ENCODE measurements around the gene PIK3R1. TPM values are rescaled to one million over a fixed set of nuclear protein-coding genes. Genes with fewer than 3 reads are reported as not detected.

The PIK3R1 gene
- total RNA-seq, 1 donor from 2014 or later: 89.7 TPM

- TF ChIP-seq CTCF (IDR thresholded peaks at IDR 0.05; ENCODE audit: unreplicated experiment): no peak
- H3K4me3 Mint-ChIP-seq (ENCODE audit: low read depth): peak overlapping the region; percentile 89
- no peaks in the 10 kb centered on the region for H3K27me3 Mint-ChIP-seq
- peaks cover 10% of the 10 kb centered on the region for H3K36me3 Mint-ChIP-seq (ENCODE audit: insufficient read depth)
- no peak for DNase-seq (ENCODE audit: low spot score, unreplicated experiment)
- peaks cover 64% of the 10 kb centered on the region for H3K4me1 Mint-ChIP-seq (ENCODE audit: low read depth)
- peak overlapping the region; percentile 95 for H3K27ac Mint-ChIP-seq
- H3K9me3 Mint-ChIP-seq (ENCODE audit: low read depth): no peaks in the 10 kb centered on the region
These were observed 72.0 kb downstream of the PIK3R1 start for GRCh38 chr5:68287631-68287975.

GRCh38 chr5:68287976-68288706 is 72.6 kb downstream of the PIK3R1 start:
- no peak for TF ChIP-seq CTCF (IDR thresholded peaks at IDR 0.05; ENCODE audit: unreplicated experiment)
- Mint-ChIP-seq H3K27me3 (no peaks in the 10 kb centered on the region), H3K4me1 (ENCODE audit: low read depth) (peaks cover 64% of the 10 kb centered on the region)

GRCh38 chr5:68288707-68289134 is 73.2 kb downstream of the PIK3R1 start:
- Mint-ChIP-seq H3K27me3 (no peaks in the 10 kb centered on the region), H3K36me3 (ENCODE audit: insufficient read depth) (peaks cover 7% of the 10 kb centered on the region), H3K27ac (peak overlapping the region; percentile 95), H3K4me1 (ENCODE audit: low read depth) (peaks cover 63% of the 10 kb centered on the region), H3K9me3 (ENCODE audit: low read depth) (no peaks in the 10 kb centered on the region), H3K4me3 (ENCODE audit: low read depth) (peak overlapping the region; percentile 89)
- DNase-seq (ENCODE audit: low spot score, unreplicated experiment): no peak
- TF ChIP-seq CTCF (IDR thresholded peaks at IDR 0.05; ENCODE audit: unreplicated experiment): no peak

More at GRCh38 chr5:68287976-68288706, 72.6 kb downstream of the PIK3R1 start:
- peaks cover 7% of the 10 kb centered on the region for H3K36me3 Mint-ChIP-seq (ENCODE audit: insufficient read depth)
- H3K9me3 Mint-ChIP-seq (ENCODE audit: low read depth): no peaks in the 10 kb centered on the region
- peak overlapping the region; percentile 89 for H3K4me3 Mint-ChIP-seq (ENCODE audit: low read depth)
- peak overlapping the region; percentile 95 for H3K27ac Mint-ChIP-seq
- DNase-seq (ENCODE audit: low spot score, unreplicated experiment): peak; percentile 55

- Mint-ChIP-seq H3K9me3 (ENCODE audit: low read depth) (no peaks in the 10 kb centered on the region), H3K4me3 (ENCODE audit: low read depth) (peak overlapping the region; percentile 89), H3K36me3 (ENCODE audit: insufficient read depth) (peaks cover 14% of the 10 kb centered on the region), H3K4me1 (ENCODE audit: low read depth) (peaks cover 61% of the 10 kb centered on the region), H3K27me3 (no peaks in the 10 kb centered on the region), H3K27ac (peak overlapping the region; percentile 85)
- DNase-seq (ENCODE audit: low spot score, unreplicated experiment): no peak
- no peak for TF ChIP-seq CTCF (IDR thresholded peaks at IDR 0.05; ENCODE audit: unreplicated experiment)
These were observed 73.9 kb downstream of the PIK3R1 start for GRCh38 chr5:68289498-68289897.

GRCh38 chr5:68290260-68290674 is 74.7 kb downstream of the PIK3R1 start:
- Mint-ChIP-seq H3K36me3 (ENCODE audit: insufficient read depth) (peaks cover 19% of the 10 kb centered on the region), H3K4me3 (ENCODE audit: low read depth) (peak overlapping the region; percentile 89)
- no peak for DNase-seq (ENCODE audit: low spot score, unreplicated experiment)

More at GRCh38 chr5:68290260-68290674, 74.7 kb downstream of the PIK3R1 start:
- Mint-ChIP-seq H3K4me1 (ENCODE audit: low read depth) (peaks cover 55% of the 10 kb centered on the region), H3K27me3 (no peaks in the 10 kb centered on the region), H3K27ac (peak overlapping the region; percentile 85), H3K9me3 (ENCODE audit: low read depth) (no peaks in the 10 kb centered on the region)
- no peak for TF ChIP-seq CTCF (IDR thresholded peaks at IDR 0.05; ENCODE audit: unreplicated experiment)
